ENCODE data around the gene SMARCD1.
A peak's percentile ranks its signal among the peaks of the same experiment; 100 is the strongest.

The SMARCD1 gene

DNA sequence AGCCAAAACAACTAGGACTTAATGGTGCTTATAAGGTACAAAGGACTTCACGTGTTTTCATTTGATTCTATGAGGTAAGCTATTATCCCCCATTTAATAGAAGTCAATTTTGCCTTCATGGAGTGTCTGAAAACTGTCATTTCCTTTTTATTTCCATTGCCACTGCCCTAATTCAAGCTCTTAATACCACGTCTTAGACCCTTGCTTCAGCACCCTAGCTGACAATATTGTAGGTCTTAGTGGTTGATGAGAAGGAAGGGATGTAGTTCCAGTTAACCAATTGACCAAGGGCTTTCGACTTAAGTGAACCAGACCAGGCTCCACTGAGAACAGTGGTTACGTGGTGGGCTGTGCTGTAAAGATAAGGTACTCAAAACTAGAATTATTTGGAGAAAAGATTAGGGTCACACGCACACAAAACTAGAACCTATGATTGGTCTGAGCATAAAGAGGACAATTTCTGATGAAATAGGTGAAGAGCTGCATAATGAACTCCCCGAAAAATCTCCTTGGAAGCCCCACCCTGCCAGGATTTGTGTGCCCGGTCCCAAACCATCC is 37.4 kb upstream of the SMARCD1 start:
- no peak for TF ChIP-seq CTCF (IDR thresholded peaks at IDR 0.05; ENCODE audit: poor library complexity, severe bottlenecking)
- DNase-seq (ENCODE audit: low spot score) (no peak), ATAC-seq (ENCODE audit: low read depth) (no peak)
- no peaks in the 10 kb centered on the region for H3K36me3 ChIP-seq (ENCODE audit: low read depth)
- no peaks in the 10 kb centered on the region for H3K4me1 ChIP-seq (ENCODE audit: insufficient read depth, poor library complexity, severe bottlenecking)
- H3K4me3 ChIP-seq (ENCODE audit: severe bottlenecking): no peak overlapping the region
- H3K9me3 ChIP-seq (ENCODE audit: severe bottlenecking): no peaks in the 10 kb centered on the region
- H3K27me3 ChIP-seq (ENCODE audit: insufficient read depth, poor library complexity, severe bottlenecking): no peaks in the 10 kb centered on the region
- H3K27ac ChIP-seq (ENCODE audit: poor library complexity, severe bottlenecking): no peak overlapping the region

GRCh38 chr12:50049254-50050118 is 35.7 kb upstream of the SMARCD1 start:
- Histone ChIP-seq H3K36me3 (ENCODE audit: low read depth) (no peaks in the 10 kb centered on the region), H3K4me1 (ENCODE audit: insufficient read depth, poor library complexity, severe bottlenecking) (no peaks in the 10 kb centered on the region), H3K27me3 (ENCODE audit: insufficient read depth, poor library complexity, severe bottlenecking) (no peaks in the 10 kb centered on the region), H3K9me3 (ENCODE audit: severe bottlenecking) (no peaks in the 10 kb centered on the region), H3K27ac (ENCODE audit: poor library complexity, severe bottlenecking) (no peak overlapping the region), H3K4me3 (ENCODE audit: severe bottlenecking) (no peak overlapping the region)
- DNase-seq (ENCODE audit: low spot score) (no peak), ATAC-seq (ENCODE audit: low read depth) (no peak)
- no peak for TF ChIP-seq CTCF (IDR thresholded peaks at IDR 0.05; ENCODE audit: poor library complexity, severe bottlenecking)

GRCh38 chr12:50050119-50050385 is 35.1 kb upstream of the SMARCD1 start:
- Histone ChIP-seq H3K4me3 (ENCODE audit: severe bottlenecking) (no peak overlapping the region), H3K9me3 (ENCODE audit: severe bottlenecking) (no peaks in the 10 kb centered on the region), H3K4me1 (ENCODE audit: insufficient read depth, poor library complexity, severe bottlenecking) (no peaks in the 10 kb centered on the region), H3K27ac (ENCODE audit: poor library complexity, severe bottlenecking) (no peak overlapping the region), H3K27me3 (ENCODE audit: insufficient read depth, poor library complexity, severe bottlenecking) (no peaks in the 10 kb centered on the region), H3K36me3 (ENCODE audit: low read depth) (no peaks in the 10 kb centered on the region)
- DNase-seq (ENCODE audit: low spot score) (no peak), ATAC-seq (ENCODE audit: low read depth) (no peak)
- no peak for TF ChIP-seq CTCF (IDR thresholded peaks at IDR 0.05; ENCODE audit: poor library complexity, severe bottlenecking)

DNA sequence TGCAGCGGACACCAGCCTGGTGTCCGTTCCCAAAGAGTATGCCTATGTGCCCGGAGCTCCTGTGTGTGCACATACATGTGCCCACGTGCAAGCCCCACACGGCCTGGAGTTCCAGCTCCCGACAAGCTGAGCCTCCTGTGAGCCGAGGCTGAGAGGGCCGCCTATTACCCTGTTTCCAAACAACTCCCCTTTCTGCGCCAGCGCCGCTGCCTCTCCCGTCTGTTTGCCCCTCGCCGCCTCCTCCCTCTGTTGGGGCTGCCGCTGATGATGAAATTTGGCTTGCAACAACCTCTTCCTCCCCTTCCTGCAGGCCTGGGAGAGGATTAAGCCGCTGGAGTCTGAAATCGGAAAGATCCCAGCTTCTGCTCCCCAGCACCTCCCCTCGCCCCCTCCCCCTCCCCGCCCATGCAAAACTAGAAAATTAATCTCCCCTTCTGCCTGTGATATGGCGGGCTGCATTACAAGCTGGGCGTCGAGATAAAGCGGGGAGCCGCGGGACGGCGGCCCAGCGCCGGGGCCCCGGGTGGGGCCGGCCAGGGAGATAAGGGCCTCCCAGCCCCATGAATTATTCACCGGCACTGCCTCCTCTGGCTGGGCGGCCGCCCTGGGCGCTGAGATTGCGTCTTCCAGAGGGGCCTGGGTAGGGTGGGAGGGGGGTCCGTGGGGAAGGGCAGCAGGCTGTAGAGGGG is 34.6 kb upstream of the SMARCD1 start:
- DNase-seq (ENCODE audit: low spot score): peak; percentile 36
- H3K4me1 ChIP-seq (ENCODE audit: insufficient read depth, poor library complexity, severe bottlenecking): no peaks in the 10 kb centered on the region
- TF ChIP-seq CTCF (IDR thresholded peaks at IDR 0.05; ENCODE audit: poor library complexity, severe bottlenecking): no peak
- no peak overlapping the region for H3K27ac ChIP-seq (ENCODE audit: poor library complexity, severe bottlenecking)
- H3K9me3 ChIP-seq (ENCODE audit: severe bottlenecking): no peaks in the 10 kb centered on the region
- ATAC-seq (ENCODE audit: low read depth): peak; percentile 35; the same call in 2 of the 3 replicates
- no peak overlapping the region for H3K4me3 ChIP-seq (ENCODE audit: severe bottlenecking)
- no peaks in the 10 kb centered on the region for H3K27me3 ChIP-seq (ENCODE audit: insufficient read depth, poor library complexity, severe bottlenecking)
- no peaks in the 10 kb centered on the region for H3K36me3 ChIP-seq (ENCODE audit: low read depth)
